Endothelial cell of umbilical vein (primary cell): ENCODE results near the gene NATD1. TPM values are rescaled to one million over a fixed set of nuclear protein-coding genes. Genes with fewer than 3 reads are reported as not detected.

Source experiments
- BruUV-seq: library from RNA; stranded (reverse); fragments of 400-500 nt; replicated peaks from 2 replicates; lab custom pipeline; 2021; lab: Mats Ljungman, UMichigan
- CTCF ChIA-PET: fragments of 300-600, 350-600 bp; sonication (Branson Sonifier 250); formaldehyde crosslinking; loops from one replicate; lab custom pipeline; 2021; ENCODE audit warnings: antibody characterized with exemption, inconsistent platforms; lab: Charles Lee
- POLR2A ChIA-PET: fragments of 300-600, 350-600 bp; sonication (Branson Sonifier 250); formaldehyde crosslinking; loops from one replicate; lab custom pipeline; 2021; ENCODE audit warnings: antibody characterized with exemption, inconsistent platforms; lab: Charles Lee
- DNase-seq: peaks from one replicate; pipeline ENCODE4 v3.0.0-alpha.2; 2011; ENCODE audit warnings: low read depth, low spot score
- FAIRE-seq: peaks from 2 replicates; lab custom pipeline; 2011; peaks lifted over from hg19 to GRCh38; lab: Jason Lieb, UNC
- H2AFZ ChIP-seq: 2 replicates; pipeline ENCODE4 v1.6.0; 2012; ENCODE audit warnings: low read depth, low read length, control low read depth, inconsistent platforms
- H3K27ac ChIP-seq: 2 replicates; pipeline ENCODE4 v1.5.1; 2011; ENCODE audit warnings: low read depth, mild to moderate bottlenecking, control low read depth, low read length, moderate library complexity; ENCODE audit not compliant: insufficient read depth
- H3K27me3 ChIP-seq, 2 experiments: 2 replicates each; pipeline versions ENCODE4 v1.6.0 to v1.6.1; 2011; ENCODE audit warnings: low read length in 2 of 2, mixed read lengths in 1 of 2; ENCODE audit not compliant: control insufficient read depth in 2 of 2, insufficient read depth in 2 of 2
- H3K36me3 ChIP-seq, 2 experiments: 2 replicates in 1 of 2; 3 replicates in 1 of 2; pipeline ENCODE4 v1.5.1; 2011; ENCODE audit warnings: low read length in 2 of 2, mild to moderate bottlenecking in 1 of 2, moderate library complexity in 1 of 2; ENCODE audit not compliant: control insufficient read depth in 2 of 2, insufficient read depth in 2 of 2; ENCODE audit errors: extremely low read depth in 1 of 2
- H3K4me1 ChIP-seq: 3 replicates; pipeline ENCODE4 v1.5.1; 2011; ENCODE audit warnings: mild to moderate bottlenecking, low read length; ENCODE audit not compliant: control insufficient read depth, insufficient read depth; ENCODE audit errors: extremely low read depth
- H3K4me2 ChIP-seq: 2 replicates; pipeline ENCODE4 v1.6.1; 2011; ENCODE audit warnings: low read length, control low read depth, mixed read lengths; ENCODE audit not compliant: insufficient read depth
- H3K4me3 ChIP-seq, 3 experiments: fragments of 200-600 bp in 1 of 3; sonication (generic), shearing (Covaris generic) in 1 of 3; replicated peaks in 1 of 3; 2 replicates each; pipeline ENCODE4 v1.5.1; 2011 to 2016; ENCODE audit warnings: control low read depth in 3 of 3, low read length in 3 of 3, mild to moderate bottlenecking in 2 of 3, inconsistent platforms in 1 of 3, low read depth in 1 of 3, moderate library complexity in 1 of 3; ENCODE audit not compliant: insufficient read depth in 1 of 3
- H3K79me2 ChIP-seq: 2 replicates; pipeline ENCODE4 v1.6.0; 2012; ENCODE audit warnings: low read length, inconsistent platforms; ENCODE audit not compliant: control insufficient read depth, insufficient read depth
- H3K9ac ChIP-seq: replicated peaks from 2 replicates; pipeline ENCODE3; 2011; ENCODE audit warnings: low read length, control low read depth; ENCODE audit not compliant: insufficient read depth; ENCODE audit errors: extremely low read depth
- H3K9me1 ChIP-seq: replicated peaks from 3 replicates; pipeline ENCODE4 v1.6.0; 2011; ENCODE audit warnings: mild to moderate bottlenecking, low read length; ENCODE audit not compliant: control insufficient read depth, insufficient read depth; ENCODE audit errors: extremely low read depth
- H3K9me3 ChIP-seq: replicated peaks from 2 replicates; pipeline ENCODE4 v1.5.1; 2012; ENCODE audit warnings: low read length, inconsistent platforms; ENCODE audit not compliant: control insufficient read depth, insufficient read depth
- H4K20me1 ChIP-seq: replicated peaks from 2 replicates; pipeline ENCODE3; 2011; ENCODE audit warnings: mild to moderate bottlenecking, low read length; ENCODE audit not compliant: control insufficient read depth, insufficient read depth; ENCODE audit errors: extremely low read depth
- EZH2 ChIP-seq: IDR thresholded peaks from 2 replicates; pipeline ENCODE4 v1.6.1; 2012; ENCODE audit warnings: borderline replicate concordance, low read depth, mild to moderate bottlenecking, moderate library complexity, low read length, inconsistent platforms; ENCODE audit not compliant: severe bottlenecking
- FOS ChIP-seq: IDR thresholded peaks from 2 replicates; pipeline ENCODE4 v1.6.1; 2011; ENCODE audit warnings: mild to moderate bottlenecking, low read length, moderate library complexity, borderline replicate concordance; ENCODE audit not compliant: insufficient read depth
- GATA2 ChIP-seq: IDR thresholded peaks from 2 replicates; pipeline ENCODE4 v1.7.0; 2011; ENCODE audit warnings: low read depth, mild to moderate bottlenecking, moderate library complexity, mixed read lengths, low read length; ENCODE audit not compliant: insufficient read length, insufficient read depth
- JUN ChIP-seq: IDR thresholded peaks from 2 replicates; pipeline ENCODE4 v1.6.1; 2011; ENCODE audit warnings: borderline replicate concordance, low read depth; ENCODE audit not compliant: insufficient read length, insufficient read depth
- MYC ChIP-seq: IDR thresholded peaks from one replicate; pipeline ENCODE4 v1.6.1; 2011; ENCODE audit warnings: mild to moderate bottlenecking, low read depth, low read length
- POLR2A ChIP-seq: IDR thresholded peaks from 2 replicates; pipeline ENCODE4 v1.6.1; 2012; ENCODE audit warnings: low read depth, mild to moderate bottlenecking, control low read depth, low read length
- POLR2AphosphoS5 ChIP-seq: IDR thresholded peaks from 2 replicates; pipeline ENCODE4 v1.6.1; 2012; ENCODE audit warnings: low read depth, mild to moderate bottlenecking, control low read depth, low read length, moderate library complexity; ENCODE audit not compliant: insufficient read depth
- dilution Hi-C: fragments of 300-500 bp; cut with MboI; formaldehyde crosslinking; loops from one replicate; pipeline ENCODE4 v1.15.0; 2019; ENCODE audit warnings: low sequenced_read_pairs; ENCODE audit not compliant: extremely low pct_ligation_motif_present
- intact Hi-C: fragments of 100-400 bp; cut with micrococcal nuclease; formaldehyde crosslinking; loops from one replicate; pipeline ENCODE4 v1.10.0; 2022
- polyA plus RNA-seq, 4 experiments: library from polyadenylated mRNA; depleted of rRNA in 3 of 4; stranded (reverse) in 3 of 4; unstranded in 1 of 4; fragments of >200 nt; gene quantifications; 2 replicates each; pipeline versions ENCODE4 v1.2.1 to v1.2.3, GENCODE V29; 2011 to 2012; ENCODE audit warnings: missing spikeins in 1 of 4
- total RNA-seq: library from RNA; stranded (reverse); gene quantifications from 2 replicates; pipeline ENCODE4 v1.2.3, GENCODE V29; 2021
- TF ChIP-seq, protein P1 (sequence below), 2 donors: IDR thresholded peaks; 1 replicate in 1 of 2; 2 replicates in 1 of 2; pipeline ENCODE4 v1.5.1; 2011; ENCODE audit warnings: low read length in 2 of 2, mild to moderate bottlenecking in 2 of 2, moderate library complexity in 2 of 2, control low read depth in 1 of 2, inconsistent platforms in 1 of 2, low read depth in 1 of 2; ENCODE audit not compliant: insufficient read depth in 1 of 2; ENCODE audit errors: extremely low read depth in 1 of 2
- TF ChIP-seq, protein P2 (sequence below): IDR thresholded peaks from 2 replicates; pipeline ENCODE4 v1.6.1; 2011; ENCODE audit not compliant: insufficient read depth, insufficient read length

The NATD1 gene
- total and polyA plus RNA-seq, 2 donors (not counting 3 experiments of a cell fraction or from before 2014, with no cell fraction given), result 7.0 to 7.2 TPM

DNA sequence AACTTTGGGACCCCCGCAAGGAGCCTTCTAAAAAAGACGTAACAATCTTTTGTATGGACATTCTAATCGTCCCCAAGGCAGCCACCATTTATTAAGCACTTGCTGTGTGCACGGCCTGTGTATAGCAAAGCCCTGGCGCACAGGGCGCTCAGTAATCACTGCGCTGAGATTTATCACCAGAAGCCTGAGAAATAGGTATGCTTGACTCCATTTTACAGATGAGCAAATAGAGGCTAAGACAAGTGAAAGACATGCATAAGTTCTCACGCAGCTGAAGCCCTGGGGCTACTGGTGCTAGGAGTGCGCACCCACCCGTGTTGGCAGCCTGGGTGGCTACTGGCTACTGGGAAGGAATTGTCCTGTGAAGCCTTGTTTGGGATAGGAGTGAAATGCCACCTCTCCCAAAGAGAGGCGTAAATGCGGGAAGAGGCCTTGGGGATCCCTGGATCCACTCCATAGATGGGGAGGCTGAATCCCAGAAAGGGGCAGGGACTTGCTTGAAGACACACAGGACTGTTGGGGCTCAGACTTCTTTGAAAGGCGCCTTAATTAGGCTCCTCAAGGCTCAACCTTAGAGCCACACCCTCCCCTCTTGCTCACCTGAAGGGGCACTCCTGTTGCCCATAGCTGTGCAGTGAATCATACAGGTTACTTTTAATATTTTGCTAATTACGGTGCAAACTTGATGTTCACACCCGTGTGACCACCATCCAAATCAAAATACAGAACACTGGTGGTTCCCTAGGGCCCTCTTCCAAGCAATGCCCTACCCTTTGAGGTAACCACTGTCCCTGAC lies 634 bp upstream of the NATD1 start:
- CTCF ChIA-PET, result interaction anchor here (0.6 to 2.1 kb wide), 4 partner anchors 26 to 259 kb away, joined by 3 to 11 read pairs (median 4); no protein-coding TSS in a partner anchor
- FAIRE-seq, result no peak

More for the DNA sequence above, 634 bp upstream of the NATD1 start:
- TF ChIP-seq, protein P1, sequence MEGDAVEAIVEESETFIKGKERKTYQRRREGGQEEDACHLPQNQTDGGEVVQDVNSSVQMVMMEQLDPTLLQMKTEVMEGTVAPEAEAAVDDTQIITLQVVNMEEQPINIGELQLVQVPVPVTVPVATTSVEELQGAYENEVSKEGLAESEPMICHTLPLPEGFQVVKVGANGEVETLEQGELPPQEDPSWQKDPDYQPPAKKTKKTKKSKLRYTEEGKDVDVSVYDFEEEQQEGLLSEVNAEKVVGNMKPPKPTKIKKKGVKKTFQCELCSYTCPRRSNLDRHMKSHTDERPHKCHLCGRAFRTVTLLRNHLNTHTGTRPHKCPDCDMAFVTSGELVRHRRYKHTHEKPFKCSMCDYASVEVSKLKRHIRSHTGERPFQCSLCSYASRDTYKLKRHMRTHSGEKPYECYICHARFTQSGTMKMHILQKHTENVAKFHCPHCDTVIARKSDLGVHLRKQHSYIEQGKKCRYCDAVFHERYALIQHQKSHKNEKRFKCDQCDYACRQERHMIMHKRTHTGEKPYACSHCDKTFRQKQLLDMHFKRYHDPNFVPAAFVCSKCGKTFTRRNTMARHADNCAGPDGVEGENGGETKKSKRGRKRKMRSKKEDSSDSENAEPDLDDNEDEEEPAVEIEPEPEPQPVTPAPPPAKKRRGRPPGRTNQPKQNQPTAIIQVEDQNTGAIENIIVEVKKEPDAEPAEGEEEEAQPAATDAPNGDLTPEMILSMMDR (IDR thresholded peaks at IDR 0.05; ENCODE audit: extremely low read depth in 1 of 2, insufficient read depth in 1 of 2, low read depth in 1 of 2, low read length in 2 of 2), result no peak
- TF ChIP-seq FOS (no peak), MYC (no peak), EZH2 (no peak), POLR2AphosphoS5 (no peak), JUN (no peak), POLR2A (no peak), GATA2 (no peak)
- TF ChIP-seq, protein P2, sequence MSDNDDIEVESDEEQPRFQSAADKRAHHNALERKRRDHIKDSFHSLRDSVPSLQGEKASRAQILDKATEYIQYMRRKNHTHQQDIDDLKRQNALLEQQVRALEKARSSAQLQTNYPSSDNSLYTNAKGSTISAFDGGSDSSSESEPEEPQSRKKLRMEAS, result no peak
- Histone ChIP-seq H3K27ac (no peak overlapping the region), H3K9ac (peak overlapping the region; percentile 39), H2AFZ (peak overlapping the region; percentile 95), H3K36me3 (no peaks in the 10 kb centered on the region), H3K9me3 (no peaks in the 10 kb centered on the region), H3K4me2 (peak overlapping the region; percentile 76), H3K9me1 (no peaks in the 10 kb centered on the region), H3K79me2 (no peaks in the 10 kb centered on the region), H3K4me1 (peaks cover 8% of the 10 kb centered on the region), H3K4me3 (peak overlapping the region; percentile 14 to 61 (median 40)), H3K27me3 (no peaks in the 10 kb centered on the region), H4K20me1 (no peaks in the 10 kb centered on the region)
- intact Hi-C loops, result loop anchor here (1.0 kb wide), 3 partner anchors 34 to 211 kb away; partner anchors contain the start of genes TMEM11 and USP22
- dilution Hi-C loops, result no loop called here
- no peak for DNase-seq
- POLR2A ChIA-PET, result no interaction called here
- BruUV-seq, result no TSS peak
